SK-N-SH (cell line): ENCODE data around the gene ARSJ. TPM values are rescaled to one million over a fixed set of nuclear protein-coding genes. Genes with fewer than 3 reads are reported as not detected.

ENCODE experiments used
- CTCF ChIA-PET: fragments of 300-600, 350-600 bp; formaldehyde crosslinking; extraction: SDS; loops from one replicate; lab custom pipeline; 2021; lab: Yijun Ruan, JAX
- POLR2A ChIA-PET: fragments of 350-600 bp; sonication (Branson Sonifier 250); formaldehyde crosslinking; extraction: SDS; loops from one replicate; lab custom pipeline; 2020; ENCODE audit warnings: antibody characterized with exemption, inconsistent platforms; lab: Yijun Ruan, JAX
- DNase-seq: peaks from one replicate; pipeline ENCODE4 v3.0.0; 2012
- H2AFZ ChIP-seq: fragments of 200-600 bp; sonication (generic); 2 replicates; pipeline ENCODE4 v1.8.1; 2016; ENCODE audit warnings: antibody characterized with exemption, mild to moderate bottlenecking, low read depth
- H3F3A ChIP-seq: fragments of 200-600 bp; sonication (generic); replicated peaks from 2 replicates; pipeline ENCODE3; 2016; ENCODE audit warnings: antibody characterized with exemption, mild to moderate bottlenecking; ENCODE audit not compliant: insufficient read depth
- H3K27ac ChIP-seq, 2 experiments: fragments of 200-500 bp in 1 of 2; fragments of 200-600 bp in 1 of 2; sonication (Bioruptor generic) in 1 of 2; sonication (generic), shearing (Covaris generic) in 1 of 2; 2 replicates each; pipeline versions ENCODE4 v1.5.1 to v1.6.1; 2014 to 2016; ENCODE audit warnings: low read depth in 2 of 2, inconsistent platforms in 1 of 2, low read length in 1 of 2, mild to moderate bottlenecking in 1 of 2, mixed read lengths in 1 of 2
- H3K27me3 ChIP-seq: fragments of 200-600 bp; sonication (generic), shearing (Covaris generic); 2 replicates; pipeline ENCODE4 v1.6.1; 2016; ENCODE audit warnings: mixed run types; ENCODE audit not compliant: insufficient read depth
- H3K36me3 ChIP-seq, 2 experiments: fragments of 200-500 bp in 1 of 2; fragments of 200-600 bp in 1 of 2; sonication (Bioruptor generic) in 1 of 2; sonication (generic) in 1 of 2; replicated peaks in 1 of 2; 2 replicates each; pipeline versions ENCODE3 to v1.5.1; 2014 to 2016; ENCODE audit warnings: low read length in 1 of 2, mild to moderate bottlenecking in 1 of 2; ENCODE audit not compliant: insufficient read depth in 2 of 2, control insufficient read depth in 1 of 2
- H3K4me1 ChIP-seq, 2 experiments: fragments of 200-500 bp in 1 of 2; fragments of 200-600 bp in 1 of 2; sonication (Bioruptor generic) in 1 of 2; sonication (generic), shearing (Covaris generic) in 1 of 2; 2 replicates each; pipeline versions ENCODE4 v1.5.1 to v1.6.1; 2014 to 2016; ENCODE audit warnings: low read depth in 1 of 2, low read length in 1 of 2, mixed run types in 1 of 2; ENCODE audit not compliant: insufficient read depth in 2 of 2, control insufficient read depth in 1 of 2
- H3K4me2 ChIP-seq: fragments of 200-600 bp; sonication (generic), shearing (Covaris generic); 2 replicates; pipeline ENCODE4 v1.6.1; 2017; ENCODE audit warnings: mixed run types
- H3K4me3 ChIP-seq, 2 experiments: fragments of 200-500 bp in 1 of 2; fragments of 200-600 bp in 1 of 2; sonication (Bioruptor generic) in 1 of 2; sonication (generic), shearing (Covaris generic) in 1 of 2; 2 replicates each; pipeline versions ENCODE4 v1.5.1 to v1.8.1; 2014 to 2016; ENCODE audit warnings: low read depth in 2 of 2, inconsistent platforms in 1 of 2, low read length in 1 of 2, mild to moderate bottlenecking in 1 of 2, mixed read lengths in 1 of 2, moderate library complexity in 1 of 2
- H3K79me2 ChIP-seq: fragments of 200-600 bp; sonication (generic); 2 replicates; pipeline ENCODE4 v1.8.1; 2017; ENCODE audit warnings: mild to moderate bottlenecking; ENCODE audit not compliant: insufficient read depth
- H3K9ac ChIP-seq: fragments of 200-600 bp; sonication (generic); 2 replicates; pipeline ENCODE4 v1.6.1; 2017; ENCODE audit warnings: mixed run types
- H3K9me2 ChIP-seq: fragments of 200-600 bp; sonication (generic); 2 replicates; pipeline ENCODE4 v1.6.1; 2017; ENCODE audit warnings: mixed run types
- H3K9me3 ChIP-seq: fragments of 200-600 bp; sonication (generic); 2 replicates; pipeline ENCODE4 v1.6.1; 2017; ENCODE audit warnings: mixed run types, mild to moderate bottlenecking, moderate library complexity
- H4K20me1 ChIP-seq: fragments of 200-600 bp; sonication (generic); 2 replicates; pipeline ENCODE4 v1.6.1; 2017; ENCODE audit warnings: mild to moderate bottlenecking, mixed run types; ENCODE audit not compliant: insufficient read depth
- EP300 ChIP-seq, 2 experiments: IDR thresholded peaks; 2 replicates each; pipeline versions ENCODE4 v1.4.0 to v1.6.1; 2012; ENCODE audit warnings: borderline replicate concordance in 1 of 2, low read depth in 1 of 2, low read length in 1 of 2
- FOSL2 ChIP-seq: IDR thresholded peaks from 2 replicates; pipeline ENCODE4 v1.4.0; 2012; ENCODE audit warnings: low read depth, mild to moderate bottlenecking, moderate library complexity, borderline replicate concordance
- FOXM1 ChIP-seq: IDR thresholded peaks from 2 replicates; pipeline ENCODE4 v1.4.0; 2012; ENCODE audit warnings: low read depth, mild to moderate bottlenecking
- JUND ChIP-seq: IDR thresholded peaks from 2 replicates; pipeline ENCODE4 v1.4.0; 2012
- MAX ChIP-seq: IDR thresholded peaks from 2 replicates; pipeline ENCODE4 v1.4.0; 2012; ENCODE audit warnings: low read depth
- MEF2A ChIP-seq: IDR thresholded peaks from 2 replicates; pipeline ENCODE4 v1.4.0; 2012; ENCODE audit warnings: low read depth, borderline replicate concordance
- NFIC ChIP-seq: IDR thresholded peaks from 2 replicates; pipeline ENCODE4 v1.4.0; 2012; ENCODE audit warnings: borderline replicate concordance
- NRF1 ChIP-seq: IDR thresholded peaks from 2 replicates; pipeline ENCODE4 v1.6.1; 2012; ENCODE audit warnings: low read depth, mild to moderate bottlenecking, low read length
- POLR2AphosphoS5 ChIP-seq: IDR thresholded peaks from 2 replicates; pipeline ENCODE4 v1.6.1; 2012; ENCODE audit warnings: low read depth, low read length
- RAD21 ChIP-seq: IDR thresholded peaks from 2 replicates; pipeline ENCODE4 v1.6.1; 2012; ENCODE audit warnings: mild to moderate bottlenecking, low read length
- REST ChIP-seq: IDR thresholded peaks from 2 replicates; pipeline ENCODE4 v1.6.1; 2012; ENCODE audit warnings: mild to moderate bottlenecking, low read depth, low read length, moderate library complexity
- RFX5 ChIP-seq: IDR thresholded peaks from 2 replicates; pipeline ENCODE4 v1.6.1; 2012; ENCODE audit warnings: mild to moderate bottlenecking, improper control_type of control experiment, low read length
- RXRA ChIP-seq: IDR thresholded peaks from 2 replicates; pipeline ENCODE4 v1.4.0; 2012; ENCODE audit warnings: low read depth, mild to moderate bottlenecking, borderline replicate concordance
- SIN3A ChIP-seq: IDR thresholded peaks from 2 replicates; pipeline ENCODE4 v1.6.1; 2012; ENCODE audit warnings: low read depth, mild to moderate bottlenecking, low read length, moderate library complexity, borderline replicate concordance
- SMC3 ChIP-seq: IDR thresholded peaks from 2 replicates; pipeline ENCODE4 v1.6.1; 2012; ENCODE audit warnings: low read depth, low read length, improper control_type of control experiment
- TAF1 ChIP-seq: IDR thresholded peaks from 2 replicates; pipeline ENCODE4 v1.6.1; 2012; ENCODE audit warnings: low read depth, mild to moderate bottlenecking, low read length, moderate library complexity, borderline replicate concordance
- TCF12 ChIP-seq: IDR thresholded peaks from 2 replicates; pipeline ENCODE4 v1.4.0; 2012
- TEAD4 ChIP-seq: IDR thresholded peaks from 2 replicates; pipeline ENCODE4 v1.4.0; 2012; ENCODE audit warnings: mild to moderate bottlenecking, borderline replicate concordance; ENCODE audit not compliant: insufficient read depth
- WGBS: methylation state at CpG from one replicate; pipeline ENCODE4 v1.1.6; 2017; ENCODE audit warnings: low lambda C conversion rate; 5-methylcytosine and 5-hydroxymethylcytosine counted together
- polyA plus RNA-seq, 3 experiments: library from polyadenylated mRNA; depleted of rRNA; stranded (reverse); fragments of >200 nt; gene quantifications; 2 replicates each; pipeline ENCODE4 v1.2.3, GENCODE V29; 2012
- TF ChIP-seq, protein P1 (sequence below): fragments of 150-350 bp; IDR thresholded peaks from 2 replicates; pipeline ENCODE4 v1.6.1; 2016; ENCODE audit warnings: mild to moderate bottlenecking, low read depth, low read length
- TF ChIP-seq, protein P2 (sequence below): IDR thresholded peaks from 2 replicates; pipeline ENCODE4; 2012

Gene ARSJ
- polyA plus RNA-seq, 1 of the 3 experiments (the other 2 are of a cell fraction) = 30.4 TPM

DNA sequence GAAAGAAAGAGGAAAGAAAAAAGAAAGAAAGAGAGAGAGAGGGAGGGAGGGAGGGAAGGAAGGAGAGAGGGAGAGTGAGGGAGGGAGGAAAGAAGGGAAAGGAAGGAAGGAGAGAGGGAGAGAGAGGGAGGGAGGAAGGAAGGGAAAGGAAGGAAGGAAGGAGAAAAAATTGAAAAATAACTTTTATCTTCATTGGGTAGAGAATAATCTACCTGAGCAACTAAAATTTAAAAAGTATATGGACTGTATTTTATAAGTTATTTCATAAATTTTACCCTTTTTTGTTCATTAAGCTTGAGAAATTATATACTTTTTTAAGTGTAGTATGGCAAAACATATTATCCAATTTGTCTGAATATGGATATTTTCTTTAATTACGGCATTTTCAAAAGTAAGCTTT is 32.0 kb downstream of the ARSJ start:
- H3F3A ChIP-seq = peaks cover 56% of the 10 kb centered on the region
- H3K27ac ChIP-seq = peak overlapping the region in 1 of 2 experiments; percentile 88; a peak in 2 of 4 replicates
- H3K9me3 ChIP-seq = no peaks in the 10 kb centered on the region
- POLR2A ChIA-PET = no interaction called here
- H3K9me2 ChIP-seq = no peaks in the 10 kb centered on the region
- H3K79me2 ChIP-seq = peaks cover 97% of the 10 kb centered on the region
- H3K4me1 ChIP-seq = peaks cover 0 to 27% of the 10 kb centered on the region in 2 experiments; a peak in 2 of 4 replicates
- TF ChIP-seq SIN3A (no peak), POLR2AphosphoS5 (no peak), REST (no peak), TAF1 (no peak), MEF2A (no peak), RAD21 (no peak), FOXM1 (no peak), RXRA (no peak), NRF1 (no peak), FOSL2 (no peak), RFX5 (no peak)
- TF ChIP-seq, protein P1, sequence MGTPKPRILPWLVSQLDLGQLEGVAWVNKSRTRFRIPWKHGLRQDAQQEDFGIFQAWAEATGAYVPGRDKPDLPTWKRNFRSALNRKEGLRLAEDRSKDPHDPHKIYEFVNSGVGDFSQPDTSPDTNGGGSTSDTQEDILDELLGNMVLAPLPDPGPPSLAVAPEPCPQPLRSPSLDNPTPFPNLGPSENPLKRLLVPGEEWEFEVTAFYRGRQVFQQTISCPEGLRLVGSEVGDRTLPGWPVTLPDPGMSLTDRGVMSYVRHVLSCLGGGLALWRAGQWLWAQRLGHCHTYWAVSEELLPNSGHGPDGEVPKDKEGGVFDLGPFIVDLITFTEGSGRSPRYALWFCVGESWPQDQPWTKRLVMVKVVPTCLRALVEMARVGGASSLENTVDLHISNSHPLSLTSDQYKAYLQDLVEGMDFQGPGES = no peak
- TF ChIP-seq, all 33 proteins: peak for 0
- WGBS = 100% methylated on average over 1 of the region's 1 CpG
- Histone ChIP-seq H3K9ac (no peak overlapping the region), H4K20me1 (no peaks in the 10 kb centered on the region), H3K4me2 (no peak overlapping the region), H3K4me3 (no peak overlapping the region), H3K36me3 (peaks cover 0 to 44% of the 10 kb centered on the region in 2 experiments), H3K27me3 (no peaks in the 10 kb centered on the region), H2AFZ (no peak overlapping the region)
- DNase-seq = no peak
- CTCF ChIA-PET = interaction anchor here (1.0 to 1.4 kb wide), 2 partner anchors 431 to 553 kb away, joined by 4 to 7 read pairs; no protein-coding TSS in a partner anchor

GRCh38 chr4:113945906-113946305 is 33.5 kb downstream of the ARSJ start:
- peak overlapping the region; percentile 40; the same call in 1 of the 2 replicates for H3K9ac ChIP-seq
- peaks cover 0 to 27% of the 10 kb centered on the region in 2 experiments; a peak in 2 of 4 replicates for H3K4me1 ChIP-seq
- no peaks in the 10 kb centered on the region for H3K27me3 ChIP-seq
- peaks cover 64% of the 10 kb centered on the region for H3F3A ChIP-seq
- H3K4me2 ChIP-seq = peak overlapping the region; percentile 61
- no peaks in the 10 kb centered on the region for H3K9me2 ChIP-seq
- ChIA-PET POLR2A (no interaction called here), CTCF (no interaction called here)
- no peak overlapping the region for H2AFZ ChIP-seq
- no peak for DNase-seq
- no peak for TF ChIP-seq SMC3
- no peak for TF ChIP-seq MAX
- TF ChIP-seq TAF1 = no peak
- TF ChIP-seq FOSL2 = peak; percentile 69; the same call in 1 of the 2 replicates
- TF ChIP-seq RXRA = no peak
- TF ChIP-seq, protein P2, sequence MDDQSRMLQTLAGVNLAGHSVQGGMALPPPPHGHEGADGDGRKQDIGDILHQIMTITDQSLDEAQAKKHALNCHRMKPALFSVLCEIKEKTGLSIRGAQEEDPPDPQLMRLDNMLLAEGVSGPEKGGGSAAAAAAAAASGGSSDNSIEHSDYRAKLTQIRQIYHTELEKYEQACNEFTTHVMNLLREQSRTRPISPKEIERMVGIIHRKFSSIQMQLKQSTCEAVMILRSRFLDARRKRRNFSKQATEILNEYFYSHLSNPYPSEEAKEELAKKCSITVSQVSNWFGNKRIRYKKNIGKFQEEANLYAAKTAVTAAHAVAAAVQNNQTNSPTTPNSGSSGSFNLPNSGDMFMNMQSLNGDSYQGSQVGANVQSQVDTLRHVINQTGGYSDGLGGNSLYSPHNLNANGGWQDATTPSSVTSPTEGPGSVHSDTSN = peak; percentile 44
- peak; percentile 54 for TF ChIP-seq TCF12
- peak; percentile 52; the same call in 1 of the 2 replicates for TF ChIP-seq JUND
- no peak; the same call in 1 of the 2 replicates for TF ChIP-seq POLR2AphosphoS5
- TF ChIP-seq TEAD4 = 0 out of 2 replicates have a peak, but pooled peaks have one; percentile 13
- peak in 1 of 2 experiments; percentile 49; a peak in 1 of 4 replicates for TF ChIP-seq EP300 (IDR thresholded peaks at IDR 0.05; ENCODE audit: borderline replicate concordance in 1 of 2, low read depth in 1 of 2, low read length in 1 of 2)
- TF ChIP-seq NRF1 = no peak
- TF ChIP-seq NFIC = no peak; the same call in 1 of the 2 replicates
- H4K20me1 ChIP-seq = no peaks in the 10 kb centered on the region
- 11% methylated on average over 1 of the region's 1 CpG for WGBS
- no peak overlapping the region; a peak in 1 of 4 replicates for H3K4me3 ChIP-seq
- H3K36me3 ChIP-seq = peaks cover 0 to 44% of the 10 kb centered on the region in 2 experiments
- peaks cover 97% of the 10 kb centered on the region for H3K79me2 ChIP-seq
- no peaks in the 10 kb centered on the region for H3K9me3 ChIP-seq
- peak overlapping the region; percentile 47 to 88; a peak in 3 of 4 replicates for H3K27ac ChIP-seq
